Endothelial cell of hepatic sinusoid (primary cell): Measurements from ENCODE around the gene GIPR.
"Not testable (repeated sequence)": the region's sequence is repeated elsewhere in the genome, so short reads cannot be mapped to it uniquely, and the experiment has no call there.

Source experiments
- in situ Hi-C: cut with HindIII; loops from 2 replicates; pipeline ENCODE4 v1.10.0; 2017; ENCODE audit warnings: low sequenced_read_pairs

Gene GIPR

DNA sequence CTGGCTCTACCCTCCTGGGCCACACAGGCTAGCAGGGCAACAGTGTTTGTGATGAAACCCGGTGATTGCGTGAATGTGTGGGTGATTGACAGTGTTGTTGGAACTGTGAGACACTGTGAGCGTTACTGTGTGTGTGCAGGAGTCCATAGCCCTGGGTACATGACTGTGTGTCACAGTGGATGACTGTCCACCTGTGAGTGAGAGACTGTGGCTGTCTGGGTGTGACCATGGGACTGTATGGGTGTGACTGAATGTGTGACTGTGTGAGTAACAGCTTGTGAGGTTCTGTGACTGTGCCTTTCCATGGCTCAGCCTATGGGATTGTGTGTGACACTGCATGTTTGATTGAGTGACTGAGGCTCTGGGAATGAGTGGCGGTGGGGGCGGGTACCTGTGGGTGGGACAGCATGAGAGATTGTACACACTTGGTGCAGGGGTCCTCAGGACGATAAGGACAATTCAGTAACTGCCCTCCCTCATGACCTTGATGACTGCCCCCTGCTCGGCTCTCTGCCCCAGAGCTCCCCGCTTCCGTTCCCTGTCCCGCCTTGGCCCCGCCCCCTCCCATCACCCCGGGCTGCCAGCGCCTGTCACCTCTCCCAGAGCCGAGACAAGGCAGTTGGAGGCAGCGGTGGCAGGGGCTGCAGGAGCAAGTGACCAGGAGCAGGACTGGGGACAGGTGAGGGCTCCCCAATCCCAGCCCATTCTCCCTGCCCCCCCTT is at the start of gene GIPR:
TSS of gene GIPR (plus strand) at position 602 of the 722 bp plus-strand sequence. CDS start 1,300 bp downstream, outside the sequence.
- in situ Hi-C loops: no loop called here

DNA sequence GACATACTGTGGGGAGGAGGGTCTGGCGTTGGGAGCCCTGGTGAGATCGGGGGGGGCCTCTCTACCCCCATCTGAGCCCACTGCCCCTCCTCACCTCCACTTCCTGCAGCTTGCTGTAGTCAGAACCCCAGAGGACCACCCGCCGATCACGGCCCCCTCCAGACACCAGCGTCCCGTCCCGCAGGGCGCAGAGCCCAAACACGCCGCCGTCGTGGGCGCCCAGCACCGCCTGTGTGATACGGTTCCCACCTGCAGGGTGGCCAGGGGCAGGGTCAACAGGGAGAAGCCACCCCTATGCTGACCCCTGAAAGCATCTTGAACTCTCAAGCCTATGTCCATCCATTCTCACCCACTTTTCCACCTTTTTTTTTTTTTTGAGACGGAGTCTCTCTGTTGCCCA is 46.6 kb upstream of the GIPR start:
- in situ Hi-C loops: no loop called here

GRCh38 chr19:45621976-45622503 is 46.0 kb upstream of the GIPR start:
- in situ Hi-C loops: no loop called here

GRCh38 chr19:45623984-45624383 is 44.0 kb upstream of the GIPR start:
- in situ Hi-C loops: no loop called here

GRCh38 chr19:45628219-45628618 is 39.8 kb upstream of the GIPR start:
- in situ Hi-C loops: not testable (repeated sequence)

DNA sequence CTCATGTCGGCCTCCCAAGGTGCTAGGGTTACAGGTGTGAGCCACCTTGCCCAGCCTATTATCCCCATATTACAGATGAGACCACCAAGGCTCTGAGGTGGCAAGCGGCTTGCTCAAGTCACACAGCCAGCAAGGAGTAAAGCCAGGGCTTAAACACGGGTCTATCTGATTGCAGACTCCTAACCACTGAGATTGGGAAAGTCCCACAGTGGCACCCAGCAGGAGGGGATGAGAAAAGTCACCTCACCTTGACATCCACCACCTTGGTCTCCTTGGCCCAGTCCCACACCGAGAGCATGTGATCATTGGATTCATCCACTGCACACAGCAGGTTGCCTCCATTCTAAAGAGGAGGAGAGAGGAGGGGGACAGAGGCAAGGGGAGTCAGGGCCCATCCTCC is 38.3 kb upstream of the GIPR start:
- in situ Hi-C loops: no loop called here

DNA sequence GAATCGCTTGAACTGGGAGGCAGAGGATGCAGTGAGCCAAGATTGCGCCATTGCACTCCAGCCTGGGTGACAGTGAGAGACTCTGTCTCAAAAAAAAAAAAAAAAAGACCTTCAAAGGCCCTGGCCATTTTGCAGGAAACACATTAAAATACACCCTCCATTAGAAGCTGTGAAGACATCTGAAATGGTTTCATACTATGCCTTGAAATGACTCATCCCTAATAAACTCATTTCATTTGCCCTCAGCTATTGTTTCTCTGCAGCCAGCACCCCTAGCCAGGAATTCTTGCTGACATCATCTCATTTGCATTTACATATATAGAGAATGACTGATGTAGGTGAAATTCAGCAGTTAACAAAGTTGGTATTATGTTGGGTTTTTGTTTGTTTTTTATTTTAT is 37.6 kb upstream of the GIPR start:
- in situ Hi-C loops: no loop called here

DNA sequence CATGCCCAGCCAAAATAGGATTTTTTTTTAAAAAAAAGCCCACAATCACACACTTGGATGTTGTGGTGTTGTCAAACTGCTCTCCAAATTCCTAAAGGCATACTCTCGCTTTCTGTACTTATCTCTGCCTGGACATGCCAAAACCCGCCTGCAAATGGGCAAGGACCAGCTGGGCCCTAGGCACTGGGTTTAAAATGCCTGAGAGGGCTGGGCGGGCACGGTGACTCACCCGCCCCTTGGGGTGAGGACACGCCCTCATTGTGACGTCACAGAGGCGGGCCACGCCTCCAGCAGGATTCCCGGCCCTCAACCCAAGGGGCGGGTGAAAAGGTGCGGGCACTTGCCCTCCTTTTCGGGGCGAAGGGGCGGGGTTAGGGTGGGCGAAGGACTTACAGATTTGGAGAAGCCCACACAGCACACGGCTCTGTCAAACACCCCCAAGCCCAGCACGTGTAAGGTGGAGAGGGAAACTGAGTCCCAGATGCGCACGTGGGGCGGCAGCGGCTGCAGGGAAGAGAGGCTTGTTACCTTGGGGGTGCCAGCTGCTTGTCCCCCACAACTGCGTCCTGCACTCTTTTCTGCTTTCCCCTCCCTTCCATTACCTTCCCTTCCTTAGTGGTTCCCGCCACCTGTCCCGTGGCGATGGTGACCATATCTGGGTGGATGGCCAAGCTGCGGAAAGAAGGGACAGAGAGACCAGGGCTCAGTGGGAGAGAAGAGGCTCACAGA is 35.4 kb upstream of the GIPR start:
- in situ Hi-C loops: no loop called here

DNA sequence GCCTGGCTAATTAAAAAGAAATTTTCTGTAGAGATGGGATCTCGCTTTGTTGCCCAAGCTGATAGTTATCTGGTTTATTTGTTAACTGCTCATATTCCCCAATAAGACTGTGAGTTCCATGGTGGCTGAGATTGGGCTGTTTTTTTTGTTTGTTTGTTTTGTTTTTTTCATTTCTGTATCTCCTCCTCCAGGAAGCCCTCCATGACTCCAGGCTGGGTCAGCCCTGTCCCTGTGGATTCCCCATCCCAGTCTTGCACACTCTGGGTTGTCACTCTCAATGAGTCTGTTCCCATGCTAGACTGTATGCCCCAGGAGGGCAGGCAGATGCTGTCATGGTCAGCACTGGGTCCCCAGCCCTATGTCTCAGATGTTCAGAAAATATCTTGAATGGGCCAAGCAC is 31.7 kb upstream of the GIPR start:
- in situ Hi-C loops: no loop called here

DNA sequence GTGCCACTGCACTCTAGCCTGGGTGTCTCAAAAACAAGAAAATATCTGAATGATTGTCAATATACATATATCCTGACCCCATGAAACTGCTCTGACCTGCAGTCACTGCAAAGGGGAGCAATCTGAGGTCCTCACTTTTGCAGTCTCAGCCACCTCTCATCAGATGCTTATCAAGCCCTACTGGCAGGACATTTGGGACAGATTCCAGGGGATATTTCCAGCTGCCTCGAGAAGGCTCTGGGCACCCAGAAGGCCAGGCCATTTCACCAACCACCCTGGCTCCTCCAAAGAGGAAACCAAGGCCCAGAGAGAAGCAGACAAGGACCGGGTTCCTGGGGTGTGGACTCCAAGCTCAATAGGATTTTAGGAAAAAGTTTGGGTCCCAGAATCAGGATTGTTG is 31.1 kb upstream of the GIPR start:
- in situ Hi-C loops: no loop called here

GRCh38 chr19:45637890-45638667 is 29.9 kb upstream of the GIPR start:
- in situ Hi-C loops: no loop called here

DNA sequence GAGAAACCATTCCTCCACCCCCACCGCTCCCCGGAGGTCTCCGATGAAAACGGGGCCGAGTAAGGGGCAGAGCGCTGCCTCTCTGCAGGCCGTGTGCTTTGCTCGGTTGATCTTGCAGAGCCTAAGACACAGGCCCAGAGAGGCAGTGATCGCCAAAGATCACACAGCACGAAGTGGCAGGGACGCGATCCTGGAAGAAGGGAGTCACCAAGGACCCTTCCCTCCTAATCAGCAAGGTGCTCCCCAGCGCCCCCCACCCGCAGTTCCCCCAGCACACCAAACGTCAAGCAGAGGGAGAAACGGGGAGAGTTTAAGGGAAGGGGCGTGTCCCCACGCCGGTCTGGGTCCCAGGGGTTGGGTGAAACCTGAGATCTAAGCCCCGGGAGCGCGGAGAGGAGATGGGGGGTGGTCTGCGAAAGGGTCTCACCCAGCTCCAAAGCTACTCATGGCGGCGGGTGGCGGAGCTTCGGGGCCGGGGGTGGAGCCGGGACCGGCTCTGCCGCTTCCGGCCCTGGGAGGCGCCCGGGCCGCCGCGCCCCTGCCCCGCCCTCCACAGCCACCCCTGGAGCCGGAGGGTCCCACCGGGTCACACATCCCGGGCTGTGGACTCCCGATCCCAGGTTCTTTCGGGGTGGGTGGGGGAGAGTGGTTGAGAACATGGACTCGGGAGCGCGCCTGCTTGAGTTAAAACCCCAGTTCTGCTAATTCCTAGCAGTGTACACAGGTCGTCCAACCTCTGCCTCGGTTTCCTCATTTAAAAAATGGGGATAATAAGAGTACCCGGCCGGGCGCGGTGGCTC is 28.9 kb upstream of the GIPR start, which contains the start of gene EML2:
TSS of gene EML2 (minus strand) at position 468 of the 800 bp plus-strand sequence. CDS start at position 447, 21 bp downstream.
- in situ Hi-C loops: no loop called here

DNA sequence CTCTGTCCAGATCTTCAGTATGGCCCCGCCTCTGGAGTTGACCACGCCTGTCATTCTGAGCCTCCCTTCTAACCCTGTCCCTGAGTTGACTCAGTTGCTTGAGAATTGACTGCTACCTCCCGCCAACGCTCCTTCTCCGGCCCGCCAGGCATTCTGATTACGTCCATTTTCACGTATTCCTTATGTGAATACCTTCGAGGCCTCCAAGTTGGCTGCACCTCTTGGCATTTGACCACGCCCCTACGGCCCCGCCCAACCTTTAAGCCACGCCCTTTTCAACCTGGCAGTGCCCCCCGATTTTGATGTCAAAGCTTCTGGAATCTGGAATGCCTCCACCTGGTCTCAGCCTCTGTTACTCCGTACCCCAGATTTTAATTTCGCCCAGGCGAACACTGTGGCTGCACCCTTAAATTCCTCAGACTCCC is 27.2 kb upstream of the GIPR start:
- in situ Hi-C loops: loop anchor here (5.0 kb wide), 1 partner anchor 84 kb away; no protein-coding TSS in a partner anchor

- in situ Hi-C loops: loop anchor here (5.0 kb wide), 1 partner anchor 84 kb away; no protein-coding TSS in a partner anchor
Observed at GRCh38 chr19:45641274-45642105, 26.5 kb upstream of the GIPR start.

GRCh38 chr19:45643024-45643926 is 24.7 kb upstream of the GIPR start:
- in situ Hi-C loops: loop anchor here (5.0 kb wide), 1 partner anchor 86 kb away; no protein-coding TSS in a partner anchor

DNA sequence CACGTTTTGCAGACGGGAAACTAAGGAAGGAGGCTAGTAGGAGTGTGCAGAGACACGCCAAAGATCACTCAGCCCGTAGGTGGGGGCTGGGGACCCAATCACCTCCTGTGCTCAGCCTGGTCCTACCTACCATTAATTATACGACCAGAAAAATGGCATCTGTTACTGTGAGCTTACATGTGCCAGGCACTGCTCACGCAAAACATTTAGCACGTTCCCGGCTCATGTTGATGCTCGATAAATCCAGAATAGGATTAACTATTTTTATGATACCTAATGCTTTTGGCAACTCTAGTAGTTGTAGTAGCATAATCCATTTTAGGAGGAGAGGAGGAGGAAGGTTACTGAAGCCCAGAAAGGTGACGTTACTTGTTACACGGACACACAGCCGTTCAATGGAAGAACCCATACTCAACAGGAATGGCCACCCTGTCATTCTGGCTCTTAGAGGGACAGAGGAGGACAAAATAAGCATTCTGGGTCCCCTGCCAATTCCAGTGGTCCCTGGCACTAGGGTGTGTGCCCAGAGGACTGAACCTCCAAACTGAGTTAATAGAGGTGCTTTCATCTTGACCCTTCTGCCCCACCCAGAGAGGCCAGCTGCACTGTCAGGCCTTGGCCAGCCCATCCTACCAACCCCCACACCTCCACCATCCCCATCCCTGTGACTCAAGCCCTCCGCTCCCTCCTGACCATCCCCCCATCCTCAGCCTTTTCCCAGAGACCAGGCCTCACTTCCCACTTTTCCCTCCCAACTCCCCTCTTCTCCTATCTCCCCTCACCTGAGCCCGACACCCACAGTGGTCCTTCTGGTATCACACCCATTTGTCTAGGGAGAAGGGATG is 23.9 kb upstream of the GIPR start:
- in situ Hi-C loops: loop anchor here (5.0 kb wide), 1 partner anchor 87 kb away; no protein-coding TSS in a partner anchor

DNA sequence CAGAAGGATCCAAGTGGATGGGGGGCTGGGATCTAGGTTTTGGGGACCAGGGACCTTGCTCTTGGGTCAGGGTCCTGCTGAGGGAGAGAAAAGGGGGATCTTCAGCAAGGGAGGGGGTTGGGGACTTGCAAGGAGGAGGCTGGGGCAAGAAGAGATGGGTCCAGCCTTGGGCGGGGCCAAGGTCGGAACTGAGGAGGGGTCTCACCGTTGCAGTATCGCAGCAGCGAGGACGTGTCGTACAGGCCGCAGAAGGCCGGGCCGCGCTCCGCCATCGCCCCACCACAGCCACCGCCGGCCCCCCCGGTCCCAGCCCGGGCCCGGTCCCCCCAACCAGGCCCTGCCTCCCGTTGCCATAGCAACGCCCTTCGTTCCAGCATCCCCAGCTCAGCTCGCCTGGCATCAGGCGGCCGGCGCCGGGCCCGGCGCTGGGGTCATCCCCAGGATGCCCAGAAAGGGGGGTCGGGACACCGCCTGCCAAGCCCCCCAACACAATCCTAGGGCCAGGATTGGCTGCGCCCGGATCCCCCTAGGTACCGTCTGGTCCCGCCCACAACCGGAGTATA is 22.9 kb upstream of the GIPR start:
- in situ Hi-C loops: no loop called here
